Measurements from ENCODE around the gene MLC1. TPM values are rescaled to one million over a fixed set of nuclear protein-coding genes. Genes with fewer than 3 reads are reported as not detected.

Gene MLC1
- total RNA-seq, 1 donor from 2014 or later, result 0.66 TPM

GRCh38 chr22:50030297-50031188 lies 54.7 kb downstream of the MLC1 start:
- peak; percentile 71 for DNase-seq
- intact Hi-C loops (cut with micrococcal nuclease), result loop anchor here (10.0 kb wide), 1 partner anchor 106 kb away; no protein-coding TSS in a partner anchor
- peak; percentile 93 for TF ChIP-seq CTCF (IDR thresholded peaks at IDR 0.05; ENCODE audit: borderline replicate concordance)
- no peaks in the 10 kb centered on the region for H3K36me3 ChIP-seq
- no peak overlapping the region for H3K27ac ChIP-seq (replicated peaks)
- H3K9me3 ChIP-seq (replicated peaks), result no peaks in the 10 kb centered on the region
- peaks cover 9% of the 10 kb centered on the region for H3K4me1 ChIP-seq
- H3K4me3 ChIP-seq, result peak overlapping the region; percentile 19
- H3K27me3 ChIP-seq (ENCODE audit: low read depth), result peaks cover 87% of the 10 kb centered on the region

GRCh38 chr22:50027639-50028537 lies 57.3 kb downstream of the MLC1 start:
- no peak for TF ChIP-seq CTCF (IDR thresholded peaks at IDR 0.05; ENCODE audit: borderline replicate concordance)
- H3K27ac ChIP-seq (replicated peaks), result no peak overlapping the region
- H3K4me1 ChIP-seq, result peaks cover 9% of the 10 kb centered on the region
- intact Hi-C loops (cut with micrococcal nuclease), result no loop called here
- H3K4me3 ChIP-seq, result no peak overlapping the region
- H3K27me3 ChIP-seq (ENCODE audit: low read depth), result peaks cover 87% of the 10 kb centered on the region
- no peaks in the 10 kb centered on the region for H3K9me3 ChIP-seq (replicated peaks)
- DNase-seq, result no peak
- H3K36me3 ChIP-seq, result no peaks in the 10 kb centered on the region

GRCh38 chr22:50025993-50026392 lies 59.2 kb downstream of the MLC1 start:
- H3K36me3 ChIP-seq, result no peaks in the 10 kb centered on the region
- H3K27me3 ChIP-seq (ENCODE audit: low read depth), result peaks cover 78% of the 10 kb centered on the region
- H3K4me1 ChIP-seq, result peaks cover 9% of the 10 kb centered on the region
- TF ChIP-seq CTCF (IDR thresholded peaks at IDR 0.05; ENCODE audit: borderline replicate concordance), result no peak
- intact Hi-C loops (cut with micrococcal nuclease), result no loop called here
- no peaks in the 10 kb centered on the region for H3K9me3 ChIP-seq (replicated peaks)
- DNase-seq, result no peak
- H3K27ac ChIP-seq (replicated peaks), result no peak overlapping the region
- no peak overlapping the region for H3K4me3 ChIP-seq

GRCh38 chr22:50022171-50022819 lies 62.9 kb downstream of the MLC1 start:
- Histone ChIP-seq H3K4me3 (no peak overlapping the region), H3K9me3 (replicated peaks) (no peaks in the 10 kb centered on the region), H3K27ac (replicated peaks) (no peak overlapping the region), H3K27me3 (ENCODE audit: low read depth) (peaks cover 76% of the 10 kb centered on the region), H3K4me1 (no peaks in the 10 kb centered on the region), H3K36me3 (no peaks in the 10 kb centered on the region)
- intact Hi-C loops (cut with micrococcal nuclease), result no loop called here
- TF ChIP-seq CTCF (IDR thresholded peaks at IDR 0.05; ENCODE audit: borderline replicate concordance), result no peak
- DNase-seq, result no peak

GRCh38 chr22:50020606-50021005 lies 64.6 kb downstream of the MLC1 start:
- TF ChIP-seq CTCF (IDR thresholded peaks at IDR 0.05; ENCODE audit: borderline replicate concordance), result no peak
- Histone ChIP-seq H3K27ac (replicated peaks) (no peak overlapping the region), H3K36me3 (no peaks in the 10 kb centered on the region), H3K9me3 (replicated peaks) (no peaks in the 10 kb centered on the region), H3K4me1 (no peaks in the 10 kb centered on the region), H3K4me3 (no peak overlapping the region), H3K27me3 (ENCODE audit: low read depth) (peaks cover 76% of the 10 kb centered on the region)
- intact Hi-C loops (cut with micrococcal nuclease), result no loop called here
- DNase-seq, result no peak

Measured in left ventricle myocardium inferior (tissue), 1 donor.